Activated CD4-positive, CD25-positive, alpha-beta regulatory T cell treated with anti-CD3 and anti-CD28 coated beads, Interleukin-2, amount 50 U/mL, for 24 hours (primary cell): Measurements from ENCODE around the gene SKI.

Source experiments
- ATAC-seq, 2 donors: fragments of 150-1000 bp; cut with Tn5 transposase; one replicate each; pipeline ENCODE4 v1.10.0; 2021; ENCODE audit warnings: mild to moderate bottlenecking in 1 of 2, moderate library complexity in 1 of 2

SKI gene

GRCh38 chr1:2356911-2357845 is 129.1 kb downstream of the SKI start:
- ATAC-seq: no peak

GRCh38 chr1:2358072-2358471 is 130.0 kb downstream of the SKI start:
- no peak for ATAC-seq

- no peak for ATAC-seq
These were observed 130.8 kb downstream of the SKI start for GRCh38 chr1:2358651-2359640.
